GM12878 (cell line): Measurements from ENCODE around the gene CCDC61. TPM values are rescaled to one million over a fixed set of nuclear protein-coding genes. Genes with fewer than 3 reads are reported as not detected.
A peak's percentile ranks its signal among the peaks of the same experiment; 100 is the strongest.

ENCODE experiments used
- BACH1 ChIP-seq: fragments of 450-650 bp; IDR thresholded peaks from 2 replicates; pipeline ENCODE4 v1.6.1; 2017; ENCODE audit warnings: mild to moderate bottlenecking, borderline replicate concordance
- BCL11A ChIP-seq: IDR thresholded peaks from 2 replicates; pipeline ENCODE4 v1.6.1; 2011; ENCODE audit warnings: low read depth, low read length
- BHLHE40 ChIP-seq, 2 experiments: fragments of 450-650 bp in 1 of 2; IDR thresholded peaks; 2 replicates each; pipeline ENCODE4 v1.6.1; 2011 to 2017; ENCODE audit warnings: low read depth in 2 of 2, borderline replicate concordance in 1 of 2, improper control_type of control experiment in 1 of 2, low read length in 1 of 2, mild to moderate bottlenecking in 1 of 2
- CREB1 ChIP-seq: IDR thresholded peaks from 2 replicates; pipeline ENCODE4 v1.6.1; 2012; ENCODE audit warnings: low read depth, mild to moderate bottlenecking, inconsistent platforms
- DPF2 ChIP-seq: fragments of 450-650 bp; IDR thresholded peaks from 2 replicates; pipeline ENCODE4 v1.6.1; 2017; ENCODE audit warnings: mild to moderate bottlenecking
- EP300 ChIP-seq, 2 experiments: fragments of 150-350 bp in 1 of 2; IDR thresholded peaks; 2 replicates each; pipeline ENCODE4 v1.6.1; 2011 to 2012; ENCODE audit warnings: low read depth in 2 of 2, low read length in 2 of 2, borderline replicate concordance in 1 of 2, improper control_type of control experiment in 1 of 2, inconsistent platforms in 1 of 2; ENCODE audit not compliant: control insufficient read depth in 1 of 2
- FOS ChIP-seq: IDR thresholded peaks from 3 replicates; pipeline ENCODE4 v1.6.1; 2011; ENCODE audit warnings: borderline replicate concordance; ENCODE audit not compliant: insufficient read length; ENCODE audit errors: extremely low read depth
- IRF4 ChIP-seq: IDR thresholded peaks from 2 replicates; pipeline ENCODE4 v1.6.1; 2011; ENCODE audit warnings: low read depth, low read length
- JUNB ChIP-seq: IDR thresholded peaks from 2 replicates; pipeline ENCODE4 v1.6.1; 2016; ENCODE audit warnings: antibody characterized with exemption, mild to moderate bottlenecking
- NBN ChIP-seq: fragments of 450-650 bp; IDR thresholded peaks from 2 replicates; pipeline ENCODE4 v1.6.1; 2016
- PAX5 ChIP-seq: IDR thresholded peaks from 2 replicates; pipeline ENCODE4 v1.6.1; 2011; ENCODE audit warnings: low read depth, low read length, borderline replicate concordance
- RAD21 ChIP-seq: IDR thresholded peaks from 2 replicates; pipeline ENCODE4 v1.6.1; 2011; ENCODE audit warnings: mild to moderate bottlenecking, low read depth, low read length, moderate library complexity; ENCODE audit not compliant: insufficient read depth
- TAF1 ChIP-seq: IDR thresholded peaks from 2 replicates; pipeline ENCODE4 v1.6.1; 2011; ENCODE audit warnings: mild to moderate bottlenecking, low read depth, low read length, borderline replicate concordance
- WRNIP1 ChIP-seq: IDR thresholded peaks from 2 replicates; pipeline ENCODE4 v1.6.1; 2011; ENCODE audit warnings: low read depth, low read length, improper control_type of control experiment, borderline replicate concordance
- polyA plus RNA-seq, 11 experiments: library from polyadenylated mRNA; depleted of rRNA in 4 of 11; unstranded in 6 of 11; stranded (reverse) in 5 of 11; fragments of >200 nt; fragmentation: Nextera tagmentation in 4 of 11; fragmentation: Illumina TruSeq in 1 of 11; extraction: Ambion mirVana in 4 of 11; extraction: Trizol in 1 of 11; gene quantifications; 1 replicate in 1 of 11; 2 replicates in 10 of 11; pipeline versions ENCODE4 v1.2.1 to v1.2.3, GENCODE V29; 2011 to 2016; ENCODE audit warnings: inconsistent platforms in 2 of 11, missing spikeins in 2 of 11, low read depth in 1 of 11
- total RNA-seq, 4 experiments: library from RNA; depleted of rRNA in 3 of 4; stranded (reverse); fragments of >200 nt in 3 of 4; fragmentation: Illumina TruSeq in 1 of 4; extraction: Trizol in 1 of 4; gene quantifications; 2 replicates each; pipeline versions ENCODE4 v1.2.1 to v1.2.3, GENCODE V29; 2013 to 2021
- TF ChIP-seq, protein P1 (sequence below): IDR thresholded peaks from 2 replicates; pipeline ENCODE4 v1.6.1; 2012; ENCODE audit warnings: low read length, inconsistent platforms
- TF ChIP-seq, protein P2 (sequence below): IDR thresholded peaks from 2 replicates; pipeline ENCODE4 v1.6.1; 2012; ENCODE audit warnings: low read depth, low read length, improper control_type of control experiment
- TF ChIP-seq, protein P3 (sequence below): fragments of 150-350 bp; IDR thresholded peaks from 2 replicates; pipeline ENCODE4 v1.6.1; 2014; ENCODE audit warnings: mild to moderate bottlenecking, low read depth, low read length
- TF ChIP-seq, protein P4 (sequence below): fragments of 450-650 bp; IDR thresholded peaks from 2 replicates; pipeline ENCODE4 v1.6.1; 2016; ENCODE audit warnings: mild to moderate bottlenecking
- TF ChIP-seq, protein P5 (sequence below): fragments of 450-650 bp; IDR thresholded peaks from 2 replicates; pipeline ENCODE4 v1.6.1; 2017; ENCODE audit warnings: borderline replicate concordance
- TF ChIP-seq, protein P6 (sequence below): fragments of 450-650 bp; formaldehyde crosslinking; IDR thresholded peaks from 2 replicates; pipeline ENCODE4 v1.4.0; 2022; ENCODE audit warnings: mild to moderate bottlenecking, moderate library complexity

Gene CCDC61
- total and polyA plus RNA-seq, 10 of the 15 experiments (the other 5 are each of a cell fraction or from before 2014, with no cell fraction given) = 0.27 to 27.1 (median 8.7) TPM

DNA sequence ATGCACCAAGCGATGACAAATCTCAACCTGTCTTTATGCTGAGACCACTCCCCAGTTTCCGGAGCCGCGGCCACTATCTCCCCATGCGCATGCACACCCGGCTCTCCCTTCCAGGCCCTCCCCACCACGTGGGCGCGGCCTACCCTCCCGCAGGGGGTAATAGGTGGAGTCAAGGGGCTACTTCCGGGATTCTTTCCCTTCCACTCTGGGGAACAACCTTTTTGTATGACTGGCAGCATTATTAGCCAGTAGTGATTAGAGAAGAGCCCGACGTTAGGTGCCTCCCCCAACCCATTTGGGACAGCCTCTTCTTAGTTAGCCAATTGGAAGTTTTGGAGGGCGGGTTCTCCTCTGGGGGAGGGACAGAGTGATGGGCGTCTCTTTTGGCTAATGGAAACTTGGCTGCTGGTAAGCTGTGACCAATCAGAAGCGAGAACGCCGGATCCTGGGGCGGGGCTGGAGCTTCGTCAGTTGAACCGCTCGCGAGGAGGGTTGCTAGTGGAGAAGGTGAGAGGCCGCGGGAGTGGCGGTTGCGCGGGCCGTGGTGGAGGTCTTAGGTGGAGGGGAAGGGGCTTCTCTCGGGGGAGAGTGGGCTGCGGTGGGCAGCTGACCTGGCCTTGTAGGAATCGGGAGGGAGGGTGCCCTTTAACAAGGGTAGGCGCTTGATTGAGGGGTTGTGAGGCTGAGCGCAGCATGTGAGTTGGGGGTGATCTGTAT is at the start of gene CCDC61 (continued):
- TF ChIP-seq, protein P1, sequence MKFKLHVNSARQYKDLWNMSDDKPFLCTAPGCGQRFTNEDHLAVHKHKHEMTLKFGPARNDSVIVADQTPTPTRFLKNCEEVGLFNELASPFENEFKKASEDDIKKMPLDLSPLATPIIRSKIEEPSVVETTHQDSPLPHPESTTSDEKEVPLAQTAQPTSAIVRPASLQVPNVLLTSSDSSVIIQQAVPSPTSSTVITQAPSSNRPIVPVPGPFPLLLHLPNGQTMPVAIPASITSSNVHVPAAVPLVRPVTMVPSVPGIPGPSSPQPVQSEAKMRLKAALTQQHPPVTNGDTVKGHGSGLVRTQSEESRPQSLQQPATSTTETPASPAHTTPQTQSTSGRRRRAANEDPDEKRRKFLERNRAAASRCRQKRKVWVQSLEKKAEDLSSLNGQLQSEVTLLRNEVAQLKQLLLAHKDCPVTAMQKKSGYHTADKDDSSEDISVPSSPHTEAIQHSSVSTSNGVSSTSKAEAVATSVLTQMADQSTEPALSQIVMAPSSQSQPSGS = no peak
- TF ChIP-seq, protein P2, sequence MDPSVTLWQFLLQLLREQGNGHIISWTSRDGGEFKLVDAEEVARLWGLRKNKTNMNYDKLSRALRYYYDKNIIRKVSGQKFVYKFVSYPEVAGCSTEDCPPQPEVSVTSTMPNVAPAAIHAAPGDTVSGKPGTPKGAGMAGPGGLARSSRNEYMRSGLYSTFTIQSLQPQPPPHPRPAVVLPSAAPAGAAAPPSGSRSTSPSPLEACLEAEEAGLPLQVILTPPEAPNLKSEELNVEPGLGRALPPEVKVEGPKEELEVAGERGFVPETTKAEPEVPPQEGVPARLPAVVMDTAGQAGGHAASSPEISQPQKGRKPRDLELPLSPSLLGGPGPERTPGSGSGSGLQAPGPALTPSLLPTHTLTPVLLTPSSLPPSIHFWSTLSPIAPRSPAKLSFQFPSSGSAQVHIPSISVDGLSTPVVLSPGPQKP = peak; percentile 67; the same call in 1 of the 2 replicates
- TF ChIP-seq EP300 (IDR thresholded peaks at IDR 0.05; ENCODE audit: borderline replicate concordance in 1 of 2, control insufficient read depth in 1 of 2, low read depth in 2 of 2, low read length in 2 of 2) (no peak), FOS (peak; percentile 96), WRNIP1 (no peak), BHLHE40 (IDR thresholded peaks at IDR 0.05; ENCODE audit: borderline replicate concordance in 1 of 2, low read depth in 2 of 2, low read length in 1 of 2) (no peak), NBN (peak; percentile 67), IRF4 (no peak), CREB1 (peak; percentile 90), PAX5 (0 out of 2 replicates have a peak, but pooled peaks have one; percentile 30), TAF1 (peak; percentile 76; the same call in 1 of the 2 replicates), BCL11A (no peak), BACH1 (0 out of 2 replicates have a peak, but pooled peaks have one; percentile 22), JUNB (no peak), RAD21 (no peak), DPF2 (peak; percentile 99)
- TF ChIP-seq, protein P3, sequence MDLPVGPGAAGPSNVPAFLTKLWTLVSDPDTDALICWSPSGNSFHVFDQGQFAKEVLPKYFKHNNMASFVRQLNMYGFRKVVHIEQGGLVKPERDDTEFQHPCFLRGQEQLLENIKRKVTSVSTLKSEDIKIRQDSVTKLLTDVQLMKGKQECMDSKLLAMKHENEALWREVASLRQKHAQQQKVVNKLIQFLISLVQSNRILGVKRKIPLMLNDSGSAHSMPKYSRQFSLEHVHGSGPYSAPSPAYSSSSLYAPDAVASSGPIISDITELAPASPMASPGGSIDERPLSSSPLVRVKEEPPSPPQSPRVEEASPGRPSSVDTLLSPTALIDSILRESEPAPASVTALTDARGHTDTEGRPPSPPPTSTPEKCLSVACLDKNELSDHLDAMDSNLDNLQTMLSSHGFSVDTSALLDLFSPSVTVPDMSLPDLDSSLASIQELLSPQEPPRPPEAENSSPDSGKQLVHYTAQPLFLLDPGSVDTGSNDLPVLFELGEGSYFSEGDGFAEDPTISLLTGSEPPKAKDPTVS = 0 out of 2 replicates have a peak, but pooled peaks have one; percentile 49
- TF ChIP-seq, protein P4, sequence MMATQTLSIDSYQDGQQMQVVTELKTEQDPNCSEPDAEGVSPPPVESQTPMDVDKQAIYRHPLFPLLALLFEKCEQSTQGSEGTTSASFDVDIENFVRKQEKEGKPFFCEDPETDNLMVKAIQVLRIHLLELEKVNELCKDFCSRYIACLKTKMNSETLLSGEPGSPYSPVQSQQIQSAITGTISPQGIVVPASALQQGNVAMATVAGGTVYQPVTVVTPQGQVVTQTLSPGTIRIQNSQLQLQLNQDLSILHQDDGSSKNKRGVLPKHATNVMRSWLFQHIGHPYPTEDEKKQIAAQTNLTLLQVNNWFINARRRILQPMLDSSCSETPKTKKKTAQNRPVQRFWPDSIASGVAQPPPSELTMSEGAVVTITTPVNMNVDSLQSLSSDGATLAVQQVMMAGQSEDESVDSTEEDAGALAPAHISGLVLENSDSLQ = peak; percentile 100
- TF ChIP-seq, protein P5, sequence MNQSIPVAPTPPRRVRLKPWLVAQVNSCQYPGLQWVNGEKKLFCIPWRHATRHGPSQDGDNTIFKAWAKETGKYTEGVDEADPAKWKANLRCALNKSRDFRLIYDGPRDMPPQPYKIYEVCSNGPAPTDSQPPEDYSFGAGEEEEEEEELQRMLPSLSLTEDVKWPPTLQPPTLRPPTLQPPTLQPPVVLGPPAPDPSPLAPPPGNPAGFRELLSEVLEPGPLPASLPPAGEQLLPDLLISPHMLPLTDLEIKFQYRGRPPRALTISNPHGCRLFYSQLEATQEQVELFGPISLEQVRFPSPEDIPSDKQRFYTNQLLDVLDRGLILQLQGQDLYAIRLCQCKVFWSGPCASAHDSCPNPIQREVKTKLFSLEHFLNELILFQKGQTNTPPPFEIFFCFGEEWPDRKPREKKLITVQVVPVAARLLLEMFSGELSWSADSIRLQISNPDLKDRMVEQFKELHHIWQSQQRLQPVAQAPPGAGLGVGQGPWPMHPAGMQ = no peak
- TF ChIP-seq, protein P6, sequence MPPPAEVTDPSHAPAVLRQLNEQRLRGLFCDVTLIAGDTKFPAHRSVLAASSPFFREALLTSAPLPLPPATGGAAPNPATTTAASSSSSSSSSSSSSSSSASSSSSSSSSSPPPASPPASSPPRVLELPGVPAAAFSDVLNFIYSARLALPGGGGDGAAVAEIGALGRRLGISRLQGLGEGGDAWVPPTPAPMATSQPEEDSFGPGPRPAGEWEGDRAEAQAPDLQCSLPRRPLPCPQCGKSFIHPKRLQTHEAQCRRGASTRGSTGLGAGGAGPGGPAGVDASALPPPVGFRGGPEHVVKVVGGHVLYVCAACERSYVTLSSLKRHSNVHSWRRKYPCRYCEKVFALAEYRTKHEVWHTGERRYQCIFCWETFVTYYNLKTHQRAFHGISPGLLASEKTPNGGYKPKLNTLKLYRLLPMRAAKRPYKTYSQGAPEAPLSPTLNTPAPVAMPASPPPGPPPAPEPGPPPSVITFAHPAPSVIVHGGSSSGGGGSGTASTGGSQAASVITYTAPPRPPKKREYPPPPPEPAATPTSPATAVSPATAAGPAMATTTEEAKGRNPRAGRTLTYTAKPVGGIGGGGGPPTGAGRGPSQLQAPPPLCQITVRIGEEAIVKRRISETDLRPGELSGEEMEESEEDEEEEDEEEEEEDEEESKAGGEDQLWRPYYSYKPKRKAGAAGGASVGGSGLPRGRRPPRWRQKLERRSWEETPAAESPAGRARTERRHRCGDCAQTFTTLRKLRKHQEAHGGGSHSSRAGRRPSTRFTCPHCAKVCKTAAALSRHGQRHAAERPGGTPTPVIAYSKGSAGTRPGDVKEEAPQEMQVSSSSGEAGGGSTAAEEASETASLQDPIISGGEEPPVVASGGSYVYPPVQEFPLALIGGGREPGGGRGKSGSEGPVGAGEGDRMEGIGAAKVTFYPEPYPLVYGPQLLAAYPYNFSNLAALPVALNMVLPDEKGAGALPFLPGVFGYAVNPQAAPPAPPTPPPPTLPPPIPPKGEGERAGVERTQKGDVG (CRISPR knock-in tag) = no peak
